Naive thymus-derived CD4-positive, alpha-beta T cell (primary cell): ENCODE data around the gene CREB5. TPM values are rescaled to one million over a fixed set of nuclear protein-coding genes. Genes with fewer than 3 reads are reported as not detected.

Source experiments
- ATAC-seq: fragments of 150-1000 bp; cut with Tn5 transposase; 2 replicates; pipeline ENCODE4 v1.10.0; 2021; ENCODE audit warnings: mild to moderate bottlenecking, moderate library complexity
- CTCF ChIA-PET: fragments of 350-600 bp; sonication (Branson Sonifier 250); formaldehyde crosslinking; loops from one replicate; lab custom pipeline; 2021; ENCODE audit warnings: antibody characterized with exemption; lab: Charles Lee
- POLR2A ChIA-PET: fragments of 350-600 bp; sonication (Branson Sonifier 250); formaldehyde crosslinking; loops from one replicate; lab custom pipeline; 2021; ENCODE audit warnings: antibody characterized with exemption, inconsistent platforms; lab: Charles Lee
- DNase-seq, 9 donors: peaks; one replicate each; pipeline versions ENCODE4 v3.0.0 to v3.0.0-alpha.2; 2020 to 2022; ENCODE audit warnings: mixed read lengths in 1 of 9
- H3K27ac ChIP-seq: one replicate; pipeline ENCODE4 v1.7.0; 2013; ENCODE audit warnings: mild to moderate bottlenecking, low read depth, low read length, moderate library complexity
- H3K27me3 ChIP-seq, 2 donors: one replicate each; pipeline ENCODE4 v1.7.0; 2013; ENCODE audit warnings: low read length in 2 of 2, mild to moderate bottlenecking in 2 of 2, moderate library complexity in 2 of 2; ENCODE audit not compliant: control insufficient read depth in 2 of 2, insufficient read depth in 2 of 2
- H3K36me3 ChIP-seq, 3 experiments: 1 replicate in 2 of 3; 2 replicates in 1 of 3; pipeline ENCODE4 v1.7.0; 2013; ENCODE audit warnings: low read length in 3 of 3, mild to moderate bottlenecking in 3 of 3, moderate library complexity in 1 of 3; ENCODE audit not compliant: insufficient read depth in 3 of 3, control insufficient read depth in 2 of 3
- H3K4me1 ChIP-seq, 2 donors: one replicate each; pipeline ENCODE4 v1.7.0; 2013; ENCODE audit warnings: low read length in 2 of 2, mild to moderate bottlenecking in 2 of 2, moderate library complexity in 1 of 2; ENCODE audit not compliant: control insufficient read depth in 2 of 2, insufficient read depth in 2 of 2
- H3K4me3 ChIP-seq: 2 replicates; pipeline ENCODE4 v1.7.0; 2013; ENCODE audit warnings: mild to moderate bottlenecking, low read length
- H3K9me3 ChIP-seq, 3 experiments: 1 replicate in 2 of 3; 2 replicates in 1 of 3; pipeline ENCODE4 v1.7.0; 2013; ENCODE audit warnings: low read length in 3 of 3; ENCODE audit not compliant: control insufficient read depth in 2 of 3
- H3K27ac Mint-ChIP-seq, 9 donors: one replicate each; pipeline ENCODE4 v1.8.0; 2020 to 2022; ENCODE audit warnings: mixed read lengths in 9 of 9, mild to moderate bottlenecking in 8 of 9, moderate library complexity in 5 of 9, inconsistent platforms in 2 of 9
- H3K27me3 Mint-ChIP-seq, 5 donors: one replicate each; pipeline ENCODE4 v1.8.0; 2021 to 2022; ENCODE audit warnings: mixed read lengths in 5 of 5, mild to moderate bottlenecking in 1 of 5
- H3K36me3 Mint-ChIP-seq, 5 donors: one replicate each; pipeline ENCODE4 v1.8.0; 2020 to 2022; ENCODE audit warnings: mixed read lengths in 5 of 5, mild to moderate bottlenecking in 3 of 5, inconsistent platforms in 1 of 5
- H3K4me1 Mint-ChIP-seq, 7 donors: one replicate each; pipeline ENCODE4 v1.8.0; 2020 to 2022; ENCODE audit warnings: mixed read lengths in 7 of 7, mild to moderate bottlenecking in 3 of 7, inconsistent platforms in 1 of 7
- H3K4me3 Mint-ChIP-seq, 10 donors: one replicate each; pipeline ENCODE4 v1.8.0; 2020 to 2022; ENCODE audit warnings: mild to moderate bottlenecking in 10 of 10, mixed read lengths in 10 of 10, moderate library complexity in 6 of 10, inconsistent platforms in 2 of 10
- H3K9me3 Mint-ChIP-seq, 11 donors: one replicate each; pipeline ENCODE4 v1.8.0; 2020 to 2022; ENCODE audit warnings: mixed read lengths in 11 of 11, mild to moderate bottlenecking in 4 of 11, inconsistent platforms in 1 of 11, moderate library complexity in 1 of 11
- intact Hi-C, 2 donors: fragments of 100-400 bp; cut with micrococcal nuclease; formaldehyde crosslinking; loops; one replicate each; pipeline ENCODE4 v1.15.1; 2023
- polyA plus RNA-seq, 2 donors: library from polyadenylated mRNA; unstranded; fragments of 300-500 nt; fragmentation: Illumina TruSeq; gene quantifications; one replicate each; pipeline ENCODE4 v1.2.3, GENCODE V29; 2021
- total RNA-seq, 6 experiments: library from RNA in 5 of 6; stranded (reverse) in 5 of 6; gene quantifications; 1 replicate in 5 of 6; 2 replicates in 1 of 6; pipeline ENCODE4 v1.2.3 and lab custom pipeline; 2021 to 2026

CREB5 gene
- total and polyA plus RNA-seq, 7 experiments from 2014 or later = 0.22 to 18.4 (median 3.6) TPM; not detected in 4

DNA sequence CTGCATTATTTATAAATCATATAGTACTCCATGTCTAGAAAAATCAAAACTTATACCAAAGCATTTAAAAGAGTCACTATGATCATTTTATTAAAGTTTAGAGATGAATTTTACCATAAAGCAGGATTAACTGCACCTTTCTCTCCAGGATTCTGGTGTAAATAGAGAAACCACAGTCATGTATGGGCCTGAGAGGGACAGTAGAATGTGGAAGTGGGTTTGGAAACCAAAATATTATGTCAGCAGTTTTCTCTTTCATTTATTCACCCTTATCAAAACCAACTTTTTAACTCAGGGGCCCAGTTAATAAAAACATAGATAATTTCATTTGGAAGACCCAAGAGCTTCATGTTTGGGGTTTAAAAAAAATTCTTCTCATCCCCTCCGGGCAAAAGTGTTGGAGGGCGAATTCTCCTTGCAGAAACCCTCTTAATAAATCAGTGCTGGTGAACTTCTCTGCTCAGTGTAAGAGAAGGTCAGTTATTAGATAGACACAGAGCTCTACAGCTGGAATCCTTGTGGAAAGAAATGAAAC is 266.2 kb downstream of the CREB5 start:
- ChIA-PET POLR2A (no interaction called here), CTCF (no interaction called here)

DNA sequence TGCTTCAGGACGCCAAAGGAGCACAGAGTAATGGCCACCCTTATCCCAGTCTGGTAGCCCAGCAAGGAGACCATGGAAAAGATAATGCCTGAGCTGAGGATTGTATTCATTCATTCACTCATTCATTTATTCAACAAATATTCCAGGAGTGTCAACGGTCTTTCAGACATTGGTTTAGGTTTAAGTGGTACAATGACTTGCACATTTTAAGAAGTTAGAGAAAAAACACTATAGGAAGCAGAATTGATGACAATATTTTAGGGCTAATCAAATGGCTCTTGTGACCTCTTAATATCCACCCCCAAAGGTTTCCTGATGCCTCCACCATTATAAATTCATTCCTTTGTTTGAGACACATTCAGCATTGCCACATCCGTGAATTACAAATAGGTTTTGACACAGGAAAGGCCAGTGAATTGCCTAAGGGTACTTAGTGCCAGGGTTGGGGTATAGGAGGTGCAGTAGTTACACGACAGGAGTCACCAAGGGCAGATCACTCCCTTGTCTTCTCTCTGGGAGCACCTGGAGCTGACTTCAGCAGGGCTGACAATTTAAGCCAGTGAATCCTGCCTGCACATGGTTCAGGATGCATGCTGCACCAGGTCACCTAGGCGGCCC is 269.5 kb downstream of the CREB5 start:
- Histone ChIP-seq H3K36me3 (no peaks in the 10 kb centered on the region), H3K27me3 (no peaks in the 10 kb centered on the region), H3K4me1 (no peaks in the 10 kb centered on the region), H3K9me3 (no peaks in the 10 kb centered on the region), H3K4me3 (no peak overlapping the region), H3K27ac (no peak overlapping the region)
- ATAC-seq (no peak), DNase-seq (no peak)
- H3K27me3 Mint-ChIP-seq = peaks cover 6 to 34% (median 17%) of the 10 kb centered on the region in 5 donors
- no peaks in the 10 kb centered on the region for H3K9me3 Mint-ChIP-seq
- CTCF ChIA-PET = no interaction called here
- H3K4me3 Mint-ChIP-seq = no peak overlapping the region
- intact Hi-C loops = no loop called here
- H3K36me3 Mint-ChIP-seq = no peaks in the 10 kb centered on the region
- POLR2A ChIA-PET = no interaction called here
- no peak overlapping the region for H3K27ac Mint-ChIP-seq
- peaks cover 0 to 8% (median 0%) of the 10 kb centered on the region in 7 donors for H3K4me1 Mint-ChIP-seq

More for the DNA sequence above, 266.2 kb downstream of the CREB5 start:
- Mint-ChIP-seq H3K4me3 (no peak overlapping the region), H3K27ac (no peak overlapping the region), H3K9me3 (peaks cover 0 to 1% (median 0%) of the 10 kb centered on the region in 11 donors), H3K27me3 (peaks cover 4 to 20% (median 12%) of the 10 kb centered on the region in 5 donors), H3K36me3 (no peaks in the 10 kb centered on the region), H3K4me1 (no peaks in the 10 kb centered on the region)
- H3K27me3 ChIP-seq = no peaks in the 10 kb centered on the region
- intact Hi-C loops = no loop called here
- H3K27ac ChIP-seq = no peak overlapping the region
- DNase-seq = no peak
- H3K4me1 ChIP-seq = no peaks in the 10 kb centered on the region
- H3K36me3 ChIP-seq = no peaks in the 10 kb centered on the region
- ATAC-seq = no peak
- no peak overlapping the region for H3K4me3 ChIP-seq
- no peaks in the 10 kb centered on the region for H3K9me3 ChIP-seq

- Histone ChIP-seq H3K27me3 (no peaks in the 10 kb centered on the region), H3K36me3 (no peaks in the 10 kb centered on the region), H3K27ac (no peak overlapping the region), H3K4me1 (no peaks in the 10 kb centered on the region), H3K4me3 (no peak overlapping the region), H3K9me3 (no peaks in the 10 kb centered on the region)
- no peak overlapping the region for H3K4me3 Mint-ChIP-seq
- H3K36me3 Mint-ChIP-seq = no peaks in the 10 kb centered on the region
- CTCF ChIA-PET = no interaction called here
- ATAC-seq = no peak
- H3K27me3 Mint-ChIP-seq = peaks cover 6 to 34% (median 17%) of the 10 kb centered on the region in 5 donors
- peaks cover 0 to 8% (median 0%) of the 10 kb centered on the region in 7 donors for H3K4me1 Mint-ChIP-seq
- intact Hi-C loops = no loop called here
- no peak for DNase-seq
- peak overlapping the region in 1 of 9 donors; percentile 36 for H3K27ac Mint-ChIP-seq
- POLR2A ChIA-PET = no interaction called here
- no peaks in the 10 kb centered on the region for H3K9me3 Mint-ChIP-seq
Observed at GRCh38 chr7:28682801-28683200, 270.5 kb downstream of the CREB5 start.

GRCh38 chr7:28684650-28685241 is 272.4 kb downstream of the CREB5 start:
- H3K4me3 Mint-ChIP-seq = no peak overlapping the region
- Histone ChIP-seq H3K4me1 (no peaks in the 10 kb centered on the region), H3K9me3 (no peaks in the 10 kb centered on the region), H3K36me3 (no peaks in the 10 kb centered on the region), H3K27ac (no peak overlapping the region), H3K27me3 (no peaks in the 10 kb centered on the region), H3K4me3 (no peak overlapping the region)
- ATAC-seq (peak; percentile 23), DNase-seq (no peak)
- peaks cover 6 to 41% (median 19%) of the 10 kb centered on the region in 5 donors for H3K27me3 Mint-ChIP-seq
- H3K9me3 Mint-ChIP-seq = no peaks in the 10 kb centered on the region
- ChIA-PET POLR2A (no interaction called here), CTCF (no interaction called here)
- intact Hi-C loops = no loop called here
- H3K36me3 Mint-ChIP-seq = no peaks in the 10 kb centered on the region
- peaks cover 0 to 8% (median 0%) of the 10 kb centered on the region in 7 donors for H3K4me1 Mint-ChIP-seq
- no peak overlapping the region for H3K27ac Mint-ChIP-seq

- Mint-ChIP-seq H3K27me3 (peaks cover 6 to 41% (median 19%) of the 10 kb centered on the region in 5 donors), H3K9me3 (no peaks in the 10 kb centered on the region), H3K27ac (no peak overlapping the region), H3K4me1 (peaks cover 0 to 8% (median 0%) of the 10 kb centered on the region in 7 donors), H3K4me3 (no peak overlapping the region), H3K36me3 (no peaks in the 10 kb centered on the region)
- Histone ChIP-seq H3K9me3 (no peaks in the 10 kb centered on the region), H3K27me3 (no peaks in the 10 kb centered on the region), H3K4me3 (no peak overlapping the region), H3K36me3 (no peaks in the 10 kb centered on the region), H3K4me1 (no peaks in the 10 kb centered on the region), H3K27ac (no peak overlapping the region)
- POLR2A ChIA-PET = no interaction called here
- ATAC-seq (peak; percentile 28), DNase-seq (no peak)
- CTCF ChIA-PET = no interaction called here
- intact Hi-C loops = no loop called here
Observed at GRCh38 chr7:28685242-28685643, 272.9 kb downstream of the CREB5 start.

GRCh38 chr7:28685644-28686417 is 273.5 kb downstream of the CREB5 start:
- Mint-ChIP-seq H3K9me3 (no peaks in the 10 kb centered on the region), H3K4me3 (no peak overlapping the region), H3K27ac (no peak overlapping the region), H3K27me3 (peaks cover 6 to 47% (median 23%) of the 10 kb centered on the region in 5 donors), H3K4me1 (peaks cover 0 to 8% (median 0%) of the 10 kb centered on the region in 7 donors), H3K36me3 (no peaks in the 10 kb centered on the region)
- ChIA-PET POLR2A (no interaction called here), CTCF (no interaction called here)
- Histone ChIP-seq H3K9me3 (no peaks in the 10 kb centered on the region), H3K27ac (no peak overlapping the region), H3K27me3 (no peaks in the 10 kb centered on the region), H3K4me1 (no peaks in the 10 kb centered on the region), H3K36me3 (no peaks in the 10 kb centered on the region), H3K4me3 (no peak overlapping the region)
- intact Hi-C loops = no loop called here
- DNase-seq (no peak), ATAC-seq (peak; percentile 75)
